Activated CD4-positive, CD25-positive, alpha-beta regulatory T cell treated with anti-CD3 and anti-CD28 coated beads, Interleukin-2, amount 50 U/mL, for 72 hours (primary cell): ENCODE results near the gene CDH23.

Experiments
- DNase-seq: peaks from one replicate; pipeline ENCODE4 v3.0.0; 2021

The CDH23 gene

GRCh38 chr10:71444284-71445054 is 47.7 kb downstream of the CDH23 start:
- no peak for DNase-seq

DNA sequence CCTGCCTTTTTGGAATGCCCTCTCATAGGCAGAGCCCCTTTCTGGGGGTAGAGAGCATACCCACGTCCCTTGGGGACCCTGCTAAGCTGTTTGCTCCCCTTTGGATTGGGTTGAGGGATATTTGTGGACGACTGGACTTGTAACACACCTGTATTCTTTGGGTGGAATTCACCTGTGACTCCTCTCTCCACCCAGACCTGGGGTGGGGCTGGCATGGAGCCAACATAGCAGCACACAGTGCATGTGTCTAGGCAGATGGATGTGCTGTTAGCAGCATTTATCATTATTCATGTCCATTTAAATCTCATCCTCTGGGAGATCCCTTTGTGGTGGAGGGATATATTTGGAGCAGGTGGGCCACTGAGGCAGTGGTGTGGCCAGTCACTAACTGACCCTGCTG is 51.0 kb downstream of the CDH23 start:
- DNase-seq, result no peak

- no peak for DNase-seq
Observed at GRCh38 chr10:71448146-71448545, 51.4 kb downstream of the CDH23 start.

- DNase-seq, result no peak
Observed at GRCh38 chr10:71449026-71449425, 52.3 kb downstream of the CDH23 start.

DNA sequence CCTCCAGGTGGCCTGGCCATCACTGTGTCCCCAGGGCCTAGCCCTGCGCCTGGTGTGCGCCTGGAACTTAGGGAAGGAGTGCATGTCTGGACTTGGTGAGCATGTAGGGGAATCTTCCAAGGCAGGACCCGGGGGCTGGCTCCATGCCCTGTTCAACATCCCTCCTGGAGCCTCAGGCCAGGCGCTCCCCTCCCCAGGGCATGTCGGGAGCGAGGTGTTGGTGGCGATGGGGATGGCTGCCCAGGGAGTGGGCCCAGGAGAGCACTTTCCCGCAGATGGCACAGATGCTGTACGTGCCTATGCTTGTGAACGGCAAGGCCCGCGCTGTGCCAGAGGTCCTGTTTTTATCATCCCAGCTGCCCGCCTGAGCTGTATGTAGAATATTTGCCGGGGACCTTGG is 55.0 kb downstream of the CDH23 start:
- no peak for DNase-seq

DNA sequence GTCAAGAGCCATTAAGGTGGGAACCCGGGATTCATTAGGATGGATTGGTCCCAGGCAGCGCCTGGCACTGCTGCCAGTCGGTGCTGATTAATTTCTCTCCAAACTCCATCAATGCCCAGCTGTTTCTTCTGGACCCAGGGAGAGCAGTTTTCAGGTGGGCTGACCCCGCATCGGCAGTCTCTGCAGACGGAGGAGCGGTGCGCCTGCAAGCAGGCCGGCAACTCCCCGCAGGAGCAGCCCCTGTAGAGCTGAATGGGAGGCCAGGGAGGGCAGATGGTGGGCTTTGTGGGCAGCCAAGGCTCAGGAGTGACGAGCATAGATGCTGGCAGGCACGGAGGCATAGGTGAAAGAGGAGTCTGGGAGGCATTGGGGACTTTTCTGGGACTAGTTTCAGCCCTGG is 56.5 kb downstream of the CDH23 start:
- DNase-seq, result no peak

- DNase-seq, result no peak
Observed at GRCh38 chr10:71454347-71454746, 57.6 kb downstream of the CDH23 start.

GRCh38 chr10:71455035-71455434 is 58.3 kb downstream of the CDH23 start:
- DNase-seq, result no peak

DNA sequence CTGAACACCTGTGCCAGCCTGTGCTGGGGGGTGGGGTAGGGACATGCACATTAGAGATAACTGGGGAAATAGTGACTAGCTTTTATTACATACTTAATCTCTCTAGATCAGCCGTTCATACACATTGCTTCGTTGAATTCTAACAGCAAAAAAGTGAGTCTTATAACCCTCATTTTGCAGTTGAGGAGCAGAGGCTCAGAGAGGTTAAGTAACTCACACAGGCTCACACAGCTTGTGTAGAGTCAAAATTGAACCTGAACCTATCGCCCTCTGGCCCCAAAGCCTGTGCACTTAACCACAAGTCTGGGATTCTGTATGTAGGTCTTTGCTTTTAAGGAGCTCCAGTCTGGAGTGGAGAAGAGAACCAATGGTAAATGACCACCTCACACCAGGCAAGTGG is 59.9 kb downstream of the CDH23 start:
- no peak for DNase-seq

DNA sequence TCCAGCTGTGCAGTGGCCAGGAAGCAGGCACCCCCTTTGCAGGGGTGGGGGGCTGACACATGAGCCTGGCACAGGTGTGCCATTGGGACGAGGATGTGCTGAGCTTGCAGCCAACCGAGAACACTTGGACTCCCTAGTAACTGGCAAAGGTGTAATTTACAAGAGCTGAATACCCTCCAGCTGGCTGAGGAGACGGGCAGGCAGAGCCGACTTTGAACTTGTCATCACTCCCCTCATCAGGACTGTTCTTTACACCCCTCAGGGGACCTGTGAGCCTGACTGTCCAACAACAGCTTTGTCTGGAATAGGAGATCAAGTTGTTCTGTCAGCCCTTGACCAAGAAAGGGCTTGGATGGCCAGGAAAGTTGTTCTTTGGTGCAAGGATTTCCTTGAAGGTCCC is 61.2 kb downstream of the CDH23 start:
- no peak for DNase-seq

DNA sequence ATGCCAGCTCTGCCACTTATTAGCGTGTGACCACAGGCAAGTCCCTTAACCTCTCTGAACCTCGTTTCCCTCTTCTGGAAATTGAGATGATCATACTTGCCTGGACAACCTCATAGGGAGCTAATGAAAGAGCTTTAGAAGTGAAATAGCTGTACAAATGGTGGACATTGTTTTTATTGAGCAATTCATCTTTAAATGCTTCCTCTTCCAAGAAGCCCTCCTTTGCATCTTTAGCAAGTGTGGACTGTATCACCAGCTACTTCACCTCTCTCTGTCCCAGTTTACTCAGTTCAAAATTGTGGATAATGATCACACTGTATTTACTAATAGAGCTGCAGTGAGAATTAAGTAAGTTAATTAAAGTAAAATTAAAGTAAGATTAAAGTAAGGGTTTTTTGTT is 61.7 kb downstream of the CDH23 start:
- no peak for DNase-seq

GRCh38 chr10:71459513-71459912 is 62.8 kb downstream of the CDH23 start:
- no peak for DNase-seq

DNA sequence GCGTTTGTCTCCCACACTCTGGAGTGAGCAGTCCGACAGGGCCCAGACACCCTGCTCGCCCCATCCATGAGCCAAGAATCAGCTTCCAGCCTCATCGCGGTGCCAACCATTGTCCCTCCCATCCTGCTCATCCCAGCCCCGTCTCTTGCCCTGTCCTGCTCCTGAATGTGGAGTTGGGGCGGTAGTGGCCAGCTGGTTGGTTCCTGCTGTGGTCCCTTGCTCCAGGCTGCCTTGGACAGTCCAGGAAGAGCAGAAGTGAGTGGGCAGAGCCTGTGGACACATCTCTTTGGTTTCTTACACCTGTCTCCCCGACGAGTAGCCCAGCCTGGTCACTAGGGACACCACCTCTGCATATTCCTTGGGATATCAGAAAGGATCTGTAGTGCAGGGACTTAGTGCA is 63.9 kb downstream of the CDH23 start:
- no peak for DNase-seq

DNA sequence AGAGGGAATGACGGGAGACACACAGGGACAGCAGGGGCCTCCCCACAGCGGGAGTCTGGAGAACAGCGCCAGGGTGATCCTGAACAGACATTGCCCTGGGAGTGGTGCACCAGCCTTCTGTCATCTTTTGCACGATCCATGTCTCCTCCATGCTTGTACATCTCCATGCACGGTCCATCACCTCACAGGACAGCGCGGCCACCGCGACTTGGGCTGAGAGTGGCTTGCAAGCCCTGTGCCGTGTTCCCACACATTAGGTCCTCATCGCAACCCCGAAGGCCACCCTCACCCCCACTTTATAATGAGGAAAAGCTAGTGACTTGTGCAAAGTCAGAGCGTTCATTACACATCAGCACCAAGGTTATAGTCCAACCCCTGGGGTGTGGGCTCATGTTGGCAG is 64.7 kb downstream of the CDH23 start:
- no peak for DNase-seq

DNA sequence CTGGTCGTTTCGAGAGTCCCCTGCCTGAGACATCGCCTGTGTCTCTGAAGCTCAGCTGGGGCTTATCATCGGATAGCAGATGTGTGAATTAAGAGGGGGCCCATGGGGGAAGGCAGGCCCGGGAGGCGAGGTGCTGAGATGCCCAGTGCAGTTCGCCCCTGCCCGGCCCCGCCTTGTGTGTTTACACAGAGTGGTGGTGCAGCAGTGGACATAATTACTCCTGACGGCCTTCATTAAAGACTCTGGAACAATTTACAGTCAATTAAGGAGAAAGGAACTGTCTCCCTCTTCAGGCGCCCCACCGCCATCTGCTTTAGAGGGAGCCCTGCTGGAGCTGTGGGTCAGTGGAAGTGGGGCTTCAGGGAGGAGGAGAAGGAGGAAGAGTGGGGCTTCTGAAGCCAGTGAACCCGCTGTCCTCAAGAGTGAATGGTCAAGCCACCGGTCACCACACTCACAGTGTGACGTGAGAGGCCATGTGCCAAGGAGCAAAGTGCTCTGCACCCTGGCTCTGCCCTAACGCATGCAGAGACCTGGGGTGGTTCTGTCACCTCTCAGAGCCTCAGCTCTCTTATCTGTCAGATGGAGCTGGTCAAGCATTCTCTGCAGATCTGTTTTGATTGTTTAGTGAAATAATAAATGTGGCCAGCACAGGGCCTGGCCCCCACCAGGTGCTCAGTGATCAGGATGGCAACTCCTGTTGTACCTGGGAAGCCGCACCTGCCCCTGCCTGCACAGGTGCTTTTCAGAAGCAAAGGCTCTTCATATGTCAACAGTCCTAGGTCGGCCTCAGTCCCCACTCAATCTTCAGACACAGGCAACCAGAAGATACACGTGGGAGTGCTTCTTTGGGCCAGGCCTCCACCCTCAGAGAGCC is 65.6 kb downstream of the CDH23 start:
- DNase-seq, result no peak

DNA sequence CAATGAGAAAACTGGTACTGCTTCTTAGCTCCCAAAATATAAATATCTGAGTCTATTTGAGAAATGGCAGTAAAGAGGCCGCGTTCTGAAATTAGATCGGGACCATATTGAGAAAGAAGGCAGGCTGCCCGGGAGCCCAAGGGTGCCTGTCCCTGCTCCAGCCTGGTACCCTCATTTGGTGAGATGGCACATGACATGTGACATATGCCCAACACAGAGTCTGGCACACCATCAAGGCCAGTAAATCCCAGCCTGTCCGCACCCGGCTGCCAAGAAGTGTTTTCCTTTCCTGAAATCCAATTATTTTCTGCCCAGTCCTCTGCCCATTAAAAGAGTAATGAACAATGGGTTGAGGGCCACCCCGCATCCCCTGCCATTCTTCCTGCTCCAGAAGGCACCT is 66.4 kb downstream of the CDH23 start:
- no peak for DNase-seq

- no peak for DNase-seq
Observed at GRCh38 chr10:71465551-71466252, 69.0 kb downstream of the CDH23 start.

DNA sequence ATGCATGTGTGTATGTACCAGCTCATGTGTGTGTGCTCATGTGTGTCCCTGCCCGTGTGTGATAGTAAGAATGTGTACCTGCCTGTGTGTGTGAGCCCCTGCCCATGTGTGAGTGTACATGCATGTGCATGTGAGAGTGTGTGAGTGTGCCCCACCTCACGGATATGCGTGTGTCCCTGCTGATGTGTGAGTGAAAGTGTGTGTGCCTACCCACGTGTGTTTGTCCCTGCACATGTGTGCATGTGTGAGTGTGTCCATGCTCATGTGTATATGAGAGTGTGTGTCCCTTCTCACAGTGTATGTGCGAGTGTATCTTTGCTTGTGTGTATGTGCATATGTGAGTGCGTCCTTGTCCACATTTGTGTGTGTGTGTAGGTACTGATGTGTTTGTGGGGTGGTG is 69.6 kb downstream of the CDH23 start:
- DNase-seq, result no peak

DNA sequence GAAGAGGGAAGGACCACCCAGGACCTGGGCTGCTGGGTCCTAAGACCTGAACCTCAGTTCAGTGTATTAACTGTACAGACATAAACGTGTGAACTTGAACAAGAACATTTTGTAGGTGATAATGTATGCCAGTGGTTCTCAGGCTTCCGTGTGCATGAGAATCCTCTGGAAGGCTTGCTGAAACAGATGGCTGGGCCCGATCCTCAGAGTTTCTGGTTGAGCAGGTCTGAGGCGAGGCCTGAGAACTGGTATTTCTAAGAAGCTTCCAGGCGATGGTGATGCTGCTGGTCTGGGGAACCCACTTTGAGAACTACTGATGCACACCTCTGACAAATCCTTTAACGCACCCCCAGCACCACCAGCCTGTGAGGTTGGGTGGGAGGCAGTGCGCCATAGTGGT is 70.4 kb downstream of the CDH23 start:
- DNase-seq, result no peak

- no peak for DNase-seq
Observed at GRCh38 chr10:71467569-71468362, 71.0 kb downstream of the CDH23 start.

DNA sequence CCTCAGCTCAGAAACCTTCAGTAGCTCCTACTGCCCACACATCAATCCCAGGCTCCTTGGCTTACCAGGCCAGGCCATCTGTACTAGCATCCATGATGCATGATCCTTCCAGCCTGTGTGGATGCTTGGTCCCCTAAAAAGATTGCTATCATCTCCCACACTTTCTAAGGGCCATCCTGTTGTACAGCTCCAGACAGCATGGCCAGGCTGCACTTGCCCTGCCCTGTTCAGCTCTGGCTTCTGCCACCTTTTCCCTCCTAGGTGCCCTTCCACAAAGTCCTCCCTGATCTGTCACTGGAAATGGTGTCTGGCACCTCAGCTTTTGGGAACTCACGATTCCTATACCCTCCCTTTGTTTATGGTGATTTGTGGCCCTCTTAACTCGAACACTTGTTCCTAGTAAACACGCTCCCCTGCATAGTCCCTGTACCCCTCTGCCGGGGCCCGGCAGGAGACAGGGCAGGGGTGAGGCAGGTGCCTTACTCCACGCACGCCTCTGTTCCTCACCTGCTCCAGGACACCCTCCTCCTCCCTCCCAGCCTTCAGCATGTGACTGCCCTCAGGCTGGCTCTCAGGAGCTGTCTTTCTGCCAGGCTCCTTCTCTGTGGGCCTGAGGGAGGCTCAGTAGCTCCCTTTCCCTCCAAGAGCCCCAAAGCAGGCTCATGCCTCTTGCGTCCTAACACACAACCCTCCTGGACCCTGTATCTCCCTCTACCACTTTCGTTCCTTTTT is 71.8 kb downstream of the CDH23 start:
- no peak for DNase-seq

- DNase-seq, result no peak
Observed at GRCh38 chr10:71471006-71471405, 74.3 kb downstream of the CDH23 start.
